OCI-LY3 (cell line): ENCODE data around the gene CREB3L1.

Experiments used
- H2AFZ ChIP-seq: fragments of 200-600, 300-600 bp; shearing (Covaris generic); 2 replicates; pipeline ENCODE4 v1.6.0; 2014; ENCODE audit warnings: antibody characterized with exemption, low read depth, low read length
- H3K27ac ChIP-seq: fragments of 200-600, 300-600 bp; sonication (generic); 2 replicates; pipeline ENCODE4 v1.5.1; 2014; ENCODE audit warnings: mild to moderate bottlenecking, low read length, moderate library complexity, mixed read lengths
- H3K27me3 ChIP-seq: fragments of 200-600, 300-600 bp; sonication (generic); 2 replicates; pipeline ENCODE4 v1.6.1; 2014; ENCODE audit warnings: low read depth, low read length, mixed read lengths
- H3K36me3 ChIP-seq: fragments of 200-600, 300-600 bp; sonication (generic); replicated peaks from 2 replicates; pipeline ENCODE3; 2014; ENCODE audit warnings: low read depth, low read length, mixed read lengths
- H3K4me1 ChIP-seq: fragments of 300-600, 200-600 bp; sonication (generic); 2 replicates; pipeline ENCODE4 v1.6.1; 2014; ENCODE audit warnings: low read length, mixed read lengths
- H3K4me2 ChIP-seq: fragments of 200-600, 300-600 bp; sonication (generic); 2 replicates; pipeline ENCODE4 v1.6.1; 2014; ENCODE audit warnings: low read length, mixed read lengths
- H3K4me3 ChIP-seq: fragments of 300-600, 200-600 bp; sonication (generic); 2 replicates; pipeline ENCODE4 v1.5.1; 2014; ENCODE audit warnings: antibody characterized with exemption, mild to moderate bottlenecking, low read length, moderate library complexity
- H3K79me2 ChIP-seq: fragments of 300-600, 200-600 bp; shearing (Covaris generic); 2 replicates; pipeline ENCODE4 v1.6.1; 2014; ENCODE audit warnings: mild to moderate bottlenecking, low read length, mixed read lengths
- H3K9ac ChIP-seq: fragments of 300-600, 200-600 bp; shearing (Covaris generic); 2 replicates; pipeline ENCODE4 v1.6.0; 2014; ENCODE audit warnings: mild to moderate bottlenecking, low read length, moderate library complexity
- H3K9me3 ChIP-seq: fragments of 200-600, 300-600 bp; shearing (Covaris generic); 2 replicates; pipeline ENCODE4 v1.6.1; 2014; ENCODE audit warnings: low read length, mixed read lengths; ENCODE audit not compliant: insufficient read depth
- H4K20me1 ChIP-seq: fragments of 200-600, 300-600 bp; sonication (generic); 2 replicates; pipeline ENCODE4 v1.6.1; 2016; ENCODE audit warnings: low read length, mixed read lengths; ENCODE audit not compliant: insufficient read depth
- EZH2phosphoT487 ChIP-seq: fragments of 200-600 bp; shearing (Covaris generic); IDR thresholded peaks from 2 replicates; pipeline ENCODE4 v1.6.1; 2018; ENCODE audit warnings: antibody characterized with exemption, mixed run types, low read depth
- TF ChIP-seq, protein P1 (sequence below): fragments of 200-600, 300-600 bp; sonication (generic); IDR thresholded peaks from 2 replicates; pipeline ENCODE4 v1.5.1; 2014; ENCODE audit warnings: antibody characterized with exemption, low read length, low read depth

CREB3L1 gene

DNA sequence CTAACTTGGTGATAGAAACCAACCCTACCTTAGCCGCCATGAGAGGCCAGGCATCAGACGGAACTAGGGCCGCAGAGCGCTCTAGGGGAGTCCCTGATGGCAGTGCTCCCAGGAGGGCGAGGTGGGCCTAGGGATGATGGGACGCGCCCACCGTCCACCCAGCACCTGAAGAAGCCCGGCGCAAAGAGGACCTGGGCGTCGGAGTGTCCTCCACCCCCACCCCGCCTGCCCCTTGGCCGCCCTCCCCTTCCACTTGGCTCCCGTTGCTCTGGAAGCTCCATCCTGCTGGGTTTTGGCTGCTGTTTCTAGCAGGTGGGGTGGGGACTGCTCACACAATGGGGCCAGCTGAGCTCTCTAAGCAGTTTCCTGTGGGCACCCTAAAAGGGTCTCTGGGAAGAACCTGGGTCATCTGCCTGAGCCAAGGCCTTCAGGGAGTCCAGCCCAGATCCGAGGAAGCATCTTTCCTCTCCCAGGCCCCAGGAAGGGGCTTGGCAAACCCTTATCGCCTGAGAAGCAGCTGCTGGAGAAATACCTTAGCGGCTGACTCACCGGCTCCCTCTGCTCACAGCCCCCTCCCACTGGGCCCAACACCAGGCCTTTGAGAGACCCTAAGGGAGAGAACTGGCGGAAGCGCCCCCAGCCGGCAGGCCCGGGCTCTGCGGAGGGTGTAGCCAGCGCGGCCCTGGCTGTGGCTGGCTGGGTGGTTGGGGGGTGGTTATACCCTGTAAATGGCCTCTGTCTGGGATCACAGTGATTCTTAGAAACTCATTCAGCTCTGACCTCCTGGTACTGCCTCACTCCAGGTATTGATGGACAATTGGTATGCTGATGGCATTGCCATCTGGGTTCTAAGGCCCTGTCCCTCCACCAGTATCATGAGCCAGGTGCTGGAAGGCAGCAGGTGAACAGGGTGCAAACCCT, 19.3 kb downstream of the CREB3L1 start:
- Histone ChIP-seq H4K20me1 (no peaks in the 10 kb centered on the region), H3K27ac (no peak overlapping the region), H3K4me2 (no peak overlapping the region), H3K4me3 (no peak overlapping the region), H2AFZ (no peak overlapping the region), H3K9me3 (no peaks in the 10 kb centered on the region), H3K27me3 (no peaks in the 10 kb centered on the region), H3K36me3 (no peaks in the 10 kb centered on the region), H3K4me1 (peaks cover 19% of the 10 kb centered on the region), H3K79me2 (no peaks in the 10 kb centered on the region), H3K9ac (no peak overlapping the region)
- TF ChIP-seq, protein P1, sequence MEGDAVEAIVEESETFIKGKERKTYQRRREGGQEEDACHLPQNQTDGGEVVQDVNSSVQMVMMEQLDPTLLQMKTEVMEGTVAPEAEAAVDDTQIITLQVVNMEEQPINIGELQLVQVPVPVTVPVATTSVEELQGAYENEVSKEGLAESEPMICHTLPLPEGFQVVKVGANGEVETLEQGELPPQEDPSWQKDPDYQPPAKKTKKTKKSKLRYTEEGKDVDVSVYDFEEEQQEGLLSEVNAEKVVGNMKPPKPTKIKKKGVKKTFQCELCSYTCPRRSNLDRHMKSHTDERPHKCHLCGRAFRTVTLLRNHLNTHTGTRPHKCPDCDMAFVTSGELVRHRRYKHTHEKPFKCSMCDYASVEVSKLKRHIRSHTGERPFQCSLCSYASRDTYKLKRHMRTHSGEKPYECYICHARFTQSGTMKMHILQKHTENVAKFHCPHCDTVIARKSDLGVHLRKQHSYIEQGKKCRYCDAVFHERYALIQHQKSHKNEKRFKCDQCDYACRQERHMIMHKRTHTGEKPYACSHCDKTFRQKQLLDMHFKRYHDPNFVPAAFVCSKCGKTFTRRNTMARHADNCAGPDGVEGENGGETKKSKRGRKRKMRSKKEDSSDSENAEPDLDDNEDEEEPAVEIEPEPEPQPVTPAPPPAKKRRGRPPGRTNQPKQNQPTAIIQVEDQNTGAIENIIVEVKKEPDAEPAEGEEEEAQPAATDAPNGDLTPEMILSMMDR: no peak
- TF ChIP-seq EZH2phosphoT487: no peak

DNA sequence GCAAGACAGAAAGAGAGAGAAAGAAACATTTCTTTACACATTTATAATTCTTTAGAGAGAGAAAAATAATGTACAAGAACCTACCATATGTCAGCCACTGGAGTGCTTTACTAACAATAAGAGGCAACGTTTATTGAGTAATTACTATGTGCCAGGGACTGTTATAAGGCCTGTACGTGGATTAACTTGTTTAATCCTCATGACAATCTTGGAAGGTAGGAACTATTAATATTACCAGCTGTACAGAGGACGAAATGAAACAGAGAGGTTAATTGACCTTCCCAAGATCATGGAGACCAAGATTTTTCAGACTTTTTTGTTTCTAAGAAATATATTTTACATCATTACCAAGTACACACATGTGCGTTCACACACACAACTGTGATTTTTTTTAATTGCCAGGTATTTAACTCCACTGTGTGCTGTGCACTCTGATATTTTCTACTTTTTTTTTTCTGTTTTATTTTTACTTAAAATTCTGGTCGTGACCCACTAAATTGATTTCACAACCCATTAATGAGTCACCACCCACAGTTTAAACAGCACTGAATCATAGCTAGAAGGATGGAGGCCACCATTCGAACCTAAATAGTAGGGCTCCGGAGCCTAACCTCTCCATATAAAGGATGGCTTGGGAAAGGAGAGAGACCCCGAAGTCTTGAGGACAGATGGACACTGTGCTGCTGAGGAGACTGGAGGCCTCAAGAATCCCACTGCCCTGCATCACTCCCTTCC, 21.4 kb downstream of the CREB3L1 start:
- Histone ChIP-seq H4K20me1 (no peaks in the 10 kb centered on the region), H3K27ac (no peak overlapping the region), H3K4me1 (peaks cover 38% of the 10 kb centered on the region), H3K4me3 (no peak overlapping the region), H3K4me2 (peak overlapping the region; percentile 58), H3K27me3 (0 out of 2 replicates have a peak, but pooled peaks cover 5% of the 10 kb centered on the region), H2AFZ (no peak overlapping the region), H3K36me3 (no peaks in the 10 kb centered on the region), H3K79me2 (no peaks in the 10 kb centered on the region), H3K9me3 (no peaks in the 10 kb centered on the region), H3K9ac (no peak overlapping the region)
- TF ChIP-seq, protein P1: no peak
- no peak for TF ChIP-seq EZH2phosphoT487

DNA sequence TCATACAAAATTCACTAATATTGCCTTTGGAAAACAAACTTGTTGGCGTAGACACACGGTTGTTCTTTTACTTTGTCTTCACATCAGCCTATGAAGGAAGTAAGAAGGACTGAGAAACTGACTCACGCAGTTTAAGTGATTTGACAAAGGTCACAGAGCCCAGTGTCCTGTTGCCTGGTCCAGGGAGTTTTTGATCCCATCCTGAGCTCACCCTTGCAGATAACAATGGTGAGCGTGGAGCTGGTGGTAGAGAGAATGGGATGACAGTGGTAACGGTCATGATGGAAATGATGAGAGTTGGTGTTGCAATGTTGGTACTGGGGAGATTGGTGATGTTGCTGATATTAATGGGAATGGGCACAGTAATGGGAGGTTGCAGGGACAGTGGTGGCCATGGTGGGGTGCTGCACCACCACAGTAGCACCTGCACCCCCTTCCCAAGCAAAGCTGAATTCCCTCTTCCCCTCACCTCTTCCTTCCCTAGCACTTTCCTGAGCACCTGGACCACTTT, 22.0 kb downstream of the CREB3L1 start:
- Histone ChIP-seq H3K4me1 (peaks cover 44% of the 10 kb centered on the region), H3K4me2 (peak overlapping the region; percentile 58), H4K20me1 (no peaks in the 10 kb centered on the region), H3K36me3 (no peaks in the 10 kb centered on the region), H3K9me3 (no peaks in the 10 kb centered on the region), H3K27me3 (0 out of 2 replicates have a peak, but pooled peaks cover 5% of the 10 kb centered on the region), H3K79me2 (no peaks in the 10 kb centered on the region), H2AFZ (no peak overlapping the region), H3K27ac (no peak overlapping the region), H3K4me3 (no peak overlapping the region), H3K9ac (no peak overlapping the region)
- no peak for TF ChIP-seq EZH2phosphoT487
- TF ChIP-seq, protein P1: no peak

DNA sequence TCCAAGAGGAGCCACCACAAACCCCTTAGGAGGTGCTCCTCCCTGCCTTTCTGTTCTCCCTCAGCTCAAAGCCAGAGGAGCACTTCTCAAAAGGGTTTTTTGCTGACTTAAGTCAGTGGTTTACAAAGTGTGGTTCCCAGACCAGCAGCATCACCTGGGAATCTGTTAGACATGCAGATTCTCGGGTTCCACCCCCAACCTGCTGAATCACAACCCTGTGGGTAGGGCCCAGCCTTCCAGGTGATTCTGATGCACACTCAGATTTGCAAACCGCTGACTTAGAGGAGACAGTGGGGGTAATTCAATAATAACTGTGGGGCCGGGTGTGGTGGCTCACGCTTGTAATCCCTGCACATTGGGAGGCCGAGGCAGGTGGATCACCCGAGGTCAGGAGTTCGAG, 22.8 kb downstream of the CREB3L1 start:
- no peaks in the 10 kb centered on the region for H4K20me1 ChIP-seq
- peak overlapping the region; percentile 58; the same call in 1 of the 2 replicates for H3K4me2 ChIP-seq
- H3K4me3 ChIP-seq: no peak overlapping the region
- TF ChIP-seq, protein P1: no peak
- no peak for TF ChIP-seq EZH2phosphoT487
- 0 out of 2 replicates have a peak, but pooled peaks cover 5% of the 10 kb centered on the region for H3K27me3 ChIP-seq
- no peaks in the 10 kb centered on the region for H3K79me2 ChIP-seq
- 0 out of 2 replicates have a peak overlapping the region, but pooled peaks have one; percentile 23 for H2AFZ ChIP-seq
- peaks cover 48% of the 10 kb centered on the region for H3K4me1 ChIP-seq
- no peaks in the 10 kb centered on the region for H3K36me3 ChIP-seq
- H3K27ac ChIP-seq: no peak overlapping the region
- H3K9me3 ChIP-seq: no peaks in the 10 kb centered on the region
- no peak overlapping the region for H3K9ac ChIP-seq
